NCI-H510A (cell line): ENCODE data around the gene FJX1.
A peak's percentile ranks its signal among the peaks of the same experiment; 100 is the strongest.
"Not testable (repeated sequence)": the region's sequence is repeated elsewhere in the genome, so short reads cannot be mapped to it uniquely, and the experiment has no call there.

ENCODE experiments used
- DNase-seq: peaks from one replicate; lab custom pipeline; 2025; lab: John Stamatoyannopoulos, UW

Gene FJX1

DNA sequence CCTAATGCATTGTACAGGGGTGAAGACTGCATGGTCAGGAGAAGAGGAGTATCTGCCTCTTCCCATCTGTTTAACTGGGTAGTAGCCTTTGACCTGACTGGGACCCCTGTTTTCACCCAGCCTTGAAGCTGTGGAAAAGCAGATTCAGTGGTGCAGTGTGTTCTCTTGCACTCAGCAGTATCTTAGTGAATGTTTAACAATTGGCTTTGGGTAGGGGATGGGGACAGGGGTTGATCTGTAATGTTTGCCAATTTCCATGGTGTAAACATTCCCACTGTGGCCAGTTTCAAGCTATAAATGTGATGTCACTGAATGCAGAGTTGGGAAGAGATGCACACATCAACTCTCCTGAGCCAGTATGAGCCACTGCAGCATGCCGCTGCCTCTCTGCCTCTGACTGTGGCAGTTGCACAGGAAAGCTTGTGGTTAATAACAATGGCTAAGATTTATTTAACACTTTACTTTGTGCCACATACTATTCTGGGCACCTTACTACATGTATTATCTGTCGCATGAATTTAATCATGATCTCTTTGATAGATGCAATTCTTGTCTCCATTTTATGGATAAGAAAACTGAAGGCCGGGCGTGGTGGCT lies 15.7 kb downstream of the FJX1 start:
- DNase-seq = no peak

DNA sequence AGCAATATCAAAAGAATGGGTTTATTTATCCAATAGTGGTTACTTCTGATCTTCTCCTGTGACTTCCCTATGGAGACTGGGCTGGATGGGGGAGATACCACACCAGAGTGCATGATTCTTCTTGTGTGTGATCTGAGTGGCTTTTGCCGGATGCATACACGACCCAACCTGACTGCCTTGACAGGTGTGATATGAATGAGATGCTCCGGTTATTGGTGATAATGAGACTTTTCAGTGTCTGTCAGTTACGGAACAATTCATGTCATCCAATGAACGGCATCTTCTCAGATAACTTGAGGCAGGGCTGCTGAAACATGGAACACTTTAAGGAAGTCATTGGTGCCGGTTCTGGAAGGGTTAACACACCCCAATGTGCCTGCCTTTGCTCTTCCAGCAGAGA lies 17.7 kb downstream of the FJX1 start:
- DNase-seq = no peak

DNA sequence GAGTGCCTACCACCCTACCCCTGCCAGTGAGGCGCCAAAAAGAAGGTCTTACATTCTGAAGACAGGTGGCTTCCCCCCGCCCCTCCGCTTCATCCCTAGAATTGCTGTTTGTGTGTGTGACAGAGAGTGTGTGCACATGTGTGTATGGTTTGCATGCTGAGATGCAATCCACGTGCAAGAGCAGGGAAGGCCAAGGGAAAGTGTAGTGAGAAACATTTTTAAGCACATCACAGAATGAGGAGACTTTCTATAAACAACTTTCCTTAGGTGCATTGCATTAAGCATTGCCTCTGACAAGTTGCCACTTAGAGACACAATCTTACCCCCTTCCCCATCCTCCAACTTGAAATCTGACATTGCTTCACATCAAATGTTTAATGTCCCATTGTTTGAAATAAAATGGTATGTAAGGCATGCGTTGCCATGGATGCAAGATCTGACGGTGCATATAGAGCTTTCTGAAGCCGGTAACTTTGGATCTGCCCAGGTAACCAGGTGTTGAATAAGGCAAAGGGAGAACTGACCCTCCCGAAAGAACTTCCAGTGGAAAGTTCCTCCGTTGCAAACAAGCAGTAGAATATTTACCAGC lies 21.4 kb downstream of the FJX1 start:
- no peak for DNase-seq

DNA sequence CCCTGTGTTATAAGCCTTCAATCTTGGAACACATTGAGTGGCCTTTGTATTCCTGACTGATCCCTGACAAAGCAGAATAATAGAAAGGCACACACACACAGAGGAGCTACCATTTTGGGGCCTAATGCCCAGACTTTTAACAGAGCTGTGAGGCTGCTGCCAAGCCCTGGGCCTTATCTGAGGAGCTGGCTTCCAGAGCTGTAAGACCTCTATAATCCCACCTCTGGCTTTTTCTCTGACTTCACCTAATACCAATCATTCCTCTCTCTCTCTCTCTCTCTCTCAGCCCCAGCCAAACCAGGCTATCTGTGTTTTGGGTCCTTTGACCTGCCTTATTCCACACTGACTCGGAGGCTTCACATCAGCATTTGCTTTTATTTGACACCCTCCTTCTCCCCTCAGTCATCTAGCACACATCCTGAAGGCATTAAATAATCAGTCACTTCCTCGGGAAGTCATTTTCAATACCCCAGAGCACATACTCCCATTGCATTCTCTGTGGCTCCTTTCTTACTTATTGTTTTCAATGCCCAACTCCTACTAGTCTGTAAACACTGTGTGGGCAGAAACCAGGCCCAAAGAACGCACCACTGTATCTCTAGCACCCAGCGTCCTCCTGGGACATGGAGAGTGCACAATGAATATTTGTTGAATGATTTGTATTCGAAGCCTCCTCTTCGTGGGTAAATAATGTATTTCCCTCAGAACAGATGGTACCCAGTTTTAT lies 23.1 kb downstream of the FJX1 start:
- DNase-seq = no peak

DNA sequence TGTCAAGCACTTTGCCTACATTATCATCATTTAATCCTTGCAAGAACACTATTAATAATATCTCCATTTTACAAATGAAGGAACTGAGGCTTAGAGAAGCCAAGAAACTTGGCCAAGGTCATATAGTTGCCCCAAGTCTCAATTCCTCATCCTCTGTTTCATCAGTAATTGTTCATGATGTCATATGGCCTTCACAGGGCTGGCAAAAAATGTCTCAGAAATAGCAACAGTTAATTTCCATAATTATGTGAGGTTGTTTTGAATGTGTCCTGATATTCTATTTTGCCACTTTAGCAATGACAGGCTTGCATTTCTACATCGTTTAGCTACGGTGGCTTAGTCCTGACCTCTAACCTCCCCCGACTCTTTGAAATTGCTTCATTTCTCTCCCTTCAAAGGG lies 23.7 kb downstream of the FJX1 start:
- no peak for DNase-seq

DNA sequence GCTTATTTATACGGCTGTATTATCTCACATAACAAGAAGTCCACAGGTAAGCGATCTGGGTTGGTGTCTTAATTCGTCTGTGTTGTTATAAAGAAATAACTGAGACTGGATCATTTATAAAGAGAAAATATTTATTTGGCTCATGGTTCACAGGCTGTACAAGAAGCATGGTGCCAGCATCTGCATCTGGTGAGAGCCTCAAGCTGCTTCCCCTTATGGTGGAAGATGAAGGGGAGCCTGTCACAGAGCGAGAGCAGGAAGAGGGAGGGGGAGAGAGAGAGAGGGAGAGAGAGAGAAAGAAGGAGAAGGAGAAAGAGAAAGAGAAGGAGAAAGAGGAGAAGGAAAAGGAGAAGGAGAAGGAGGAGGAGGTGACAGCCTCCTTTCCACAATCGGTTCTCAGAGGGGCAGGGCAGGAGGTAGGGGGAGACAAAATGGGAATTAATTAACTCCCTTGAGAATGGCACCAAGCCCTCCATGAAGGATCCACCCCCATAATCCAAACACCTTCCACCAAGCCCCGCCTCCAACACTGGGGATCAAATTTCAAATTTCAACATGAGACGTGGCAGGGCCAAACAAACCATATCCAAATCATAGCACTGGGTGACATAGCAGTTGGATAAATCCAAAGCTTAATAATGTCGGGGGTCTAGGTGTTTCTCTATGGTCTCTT lies 29.3 kb downstream of the FJX1 start:
- no peak for DNase-seq

DNA sequence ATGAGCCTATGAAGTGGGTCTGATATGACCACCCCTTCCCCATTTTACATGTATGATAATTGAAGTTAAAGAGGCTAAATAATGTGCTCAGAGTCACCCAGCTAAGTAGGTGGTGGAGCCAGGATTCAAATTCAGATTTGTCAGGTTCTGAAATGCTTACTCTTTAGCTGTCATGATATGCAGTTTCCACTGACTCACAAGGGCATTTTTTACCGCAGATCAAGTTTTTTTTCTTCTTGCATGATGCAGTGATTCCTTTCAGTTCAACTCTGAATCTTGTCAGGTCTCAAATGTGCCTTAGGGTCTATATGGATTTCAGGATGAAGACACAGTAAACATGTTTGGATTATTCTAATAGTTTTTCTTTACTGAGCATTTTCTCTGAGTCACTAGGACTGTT lies 31.7 kb downstream of the FJX1 start:
- DNase-seq = no peak

DNA sequence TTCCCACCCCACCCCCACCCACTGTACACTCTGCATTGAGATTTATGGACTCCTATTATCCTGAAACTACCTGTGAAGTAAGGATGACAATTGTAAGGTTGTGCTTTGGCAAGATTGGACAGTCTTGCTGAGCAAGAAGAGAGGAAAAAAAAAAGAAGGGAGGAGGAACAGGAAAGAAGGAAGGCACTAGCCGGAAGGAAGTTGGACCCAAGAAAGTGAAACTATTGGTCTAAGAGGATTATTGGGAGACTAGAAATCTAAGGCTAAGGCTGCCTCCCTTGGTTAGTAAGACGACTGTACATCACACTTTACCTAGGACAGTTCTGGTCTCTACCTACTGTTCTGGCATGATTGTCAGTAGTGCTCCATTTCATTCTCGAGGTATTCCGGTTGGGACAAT lies 32.2 kb downstream of the FJX1 start:
- DNase-seq = no peak

DNA sequence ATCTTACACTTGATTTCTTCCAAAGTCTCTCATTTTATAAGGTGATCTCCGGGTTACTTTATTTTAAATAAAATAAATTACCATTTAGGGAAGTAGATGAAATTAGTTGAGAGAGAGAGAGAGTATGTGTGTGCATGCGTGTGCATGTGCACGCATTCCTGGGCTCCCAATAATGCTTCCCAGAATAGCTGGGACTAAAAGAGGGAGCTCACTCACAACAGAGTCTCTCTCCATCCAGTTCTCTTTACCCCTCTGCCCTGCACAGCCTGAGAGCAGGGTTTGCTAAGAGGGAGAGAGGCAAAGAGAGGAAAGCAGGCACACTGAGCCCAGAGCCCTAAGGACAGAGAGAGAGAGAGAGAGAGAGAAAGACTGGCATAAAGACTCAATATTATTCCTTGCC lies 33.0 kb downstream of the FJX1 start:
- no peak for DNase-seq

DNA sequence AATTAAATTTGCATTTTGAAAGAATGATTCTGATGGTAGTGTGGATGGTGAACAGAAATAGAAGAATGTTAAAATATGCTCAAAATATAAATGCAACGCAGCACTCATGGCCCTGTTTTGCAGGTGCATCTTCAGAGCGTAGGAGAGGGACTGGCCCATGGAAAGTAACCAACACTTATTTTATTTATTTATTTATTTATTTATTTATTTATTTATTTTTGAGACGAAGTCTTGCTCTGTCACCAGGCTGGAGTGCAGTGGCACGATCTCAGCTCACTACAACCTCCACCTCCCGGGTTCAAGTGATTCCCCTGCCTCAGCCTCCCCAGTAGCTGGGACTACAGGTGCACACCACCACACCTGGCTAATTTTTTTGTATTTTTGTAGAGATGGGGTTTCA lies 34.5 kb downstream of the FJX1 start:
- DNase-seq = not testable (repeated sequence)

DNA sequence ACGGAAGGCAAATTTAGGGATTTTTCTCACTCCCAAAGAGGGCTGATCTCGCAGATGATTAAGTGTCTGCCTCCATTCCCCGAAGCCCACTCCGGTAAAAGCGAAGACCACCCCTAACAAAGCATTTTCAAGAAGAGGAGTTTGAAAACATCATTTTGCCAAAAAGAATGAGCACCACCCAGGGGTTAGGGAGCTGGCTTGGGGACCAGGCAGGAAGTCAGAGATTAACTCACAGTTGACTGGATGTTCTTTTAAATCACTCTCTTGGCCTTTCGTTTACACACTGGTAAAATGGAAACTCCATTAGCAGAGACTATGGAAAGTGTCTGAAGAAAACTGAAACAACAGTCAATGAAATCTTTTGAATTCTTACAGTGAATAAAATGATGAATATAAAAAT lies 36.5 kb downstream of the FJX1 start:
- no peak for DNase-seq

DNA sequence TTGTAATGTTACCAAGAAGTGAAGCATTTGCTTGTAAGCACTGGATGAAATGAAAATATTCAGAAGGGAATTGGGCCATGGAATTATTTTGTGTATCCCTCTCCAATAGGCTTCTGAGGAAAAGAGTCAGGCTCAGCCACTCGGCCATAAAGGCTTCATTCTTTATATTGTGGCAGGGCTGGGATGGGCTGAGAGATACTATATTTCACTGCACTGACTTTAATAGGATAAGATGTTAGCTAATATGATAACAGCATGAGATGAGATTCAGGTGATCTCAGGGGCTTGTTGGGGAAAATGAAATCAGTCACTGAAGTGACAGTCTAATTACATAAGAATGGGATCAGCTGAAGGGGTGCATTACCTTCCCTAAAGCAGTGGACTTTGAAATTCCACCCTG lies 37.0 kb downstream of the FJX1 start:
- no peak for DNase-seq

DNA sequence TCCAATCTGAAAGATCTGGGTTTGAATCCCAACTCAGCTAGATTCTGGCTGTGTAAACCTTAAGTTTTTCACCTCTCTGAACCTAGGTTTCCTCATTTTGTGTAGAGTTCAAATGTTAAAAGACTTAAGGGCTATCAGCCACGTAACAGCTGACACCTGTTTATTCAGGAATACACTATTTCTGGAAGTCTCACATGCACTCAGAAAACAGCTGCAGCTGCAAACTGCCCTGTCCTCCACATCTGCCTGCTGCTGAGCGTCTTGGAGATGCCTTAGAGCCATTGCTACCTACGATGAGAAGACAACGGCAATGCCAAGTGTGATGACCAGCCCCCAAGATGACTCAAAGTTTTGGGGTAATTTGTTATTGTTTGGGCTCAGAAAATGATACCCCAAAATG lies 37.6 kb downstream of the FJX1 start:
- no peak for DNase-seq

DNA sequence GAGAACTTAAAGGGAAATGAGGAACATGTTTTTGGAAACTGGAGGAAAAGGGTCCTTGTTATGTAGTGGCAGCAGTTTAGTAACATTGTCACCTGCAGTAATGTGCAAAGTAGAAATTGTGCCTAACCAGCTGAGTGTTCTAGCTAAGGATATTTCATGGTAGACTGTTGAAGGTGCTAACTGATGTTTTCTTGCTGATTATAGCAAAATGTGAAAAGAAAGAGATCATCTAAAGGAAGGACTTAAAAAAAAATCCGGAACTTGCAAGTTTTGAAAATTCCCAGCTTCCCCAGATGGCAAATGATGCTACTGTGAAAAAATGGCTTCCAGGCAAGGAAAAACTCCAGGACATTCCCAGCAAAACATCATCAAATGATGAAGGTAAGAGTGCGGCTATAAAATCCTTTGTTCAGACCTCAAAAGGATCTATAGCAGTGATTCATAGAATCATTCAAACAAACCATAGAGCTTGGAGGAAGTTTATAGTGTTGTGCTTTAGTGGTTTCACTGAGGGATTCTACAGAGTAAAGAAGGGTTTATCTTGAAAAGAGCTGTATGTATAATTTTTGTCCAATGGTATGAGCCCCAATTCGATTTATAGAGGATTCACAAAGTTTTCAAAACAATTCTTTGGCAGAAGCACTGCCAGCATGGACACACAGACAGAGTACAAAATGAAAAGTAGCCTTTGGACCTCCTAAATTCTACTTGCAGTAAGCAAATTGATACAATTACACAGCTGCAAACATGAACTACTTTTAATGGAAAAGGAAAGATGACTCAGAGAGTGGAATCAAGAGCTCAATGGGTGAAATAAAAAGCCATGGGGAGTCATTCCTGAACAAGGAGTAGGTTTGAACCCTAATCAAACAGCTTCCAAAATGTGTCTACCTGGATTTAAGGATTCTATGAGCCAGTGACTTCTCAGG lies 40.0 kb downstream of the FJX1 start:
- DNase-seq = no peak

DNA sequence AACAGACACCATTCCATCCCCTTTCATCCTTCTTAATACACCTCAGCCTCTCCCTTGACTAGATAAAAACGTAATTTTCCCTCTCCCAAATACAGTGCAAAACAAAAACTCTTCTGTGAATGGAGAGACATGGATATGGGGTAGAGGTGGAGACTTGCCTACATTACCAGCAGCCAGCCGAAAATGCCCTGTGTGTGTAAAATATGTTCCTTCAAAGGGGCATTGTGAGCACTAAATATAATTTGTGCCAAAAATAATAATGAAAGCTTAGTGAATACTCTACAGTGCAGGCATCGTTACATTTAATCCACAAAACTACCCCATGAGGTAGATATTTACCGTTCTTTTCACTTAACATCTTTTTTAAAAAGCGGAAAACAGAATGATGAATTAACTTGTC lies 43.3 kb downstream of the FJX1 start:
- no peak for DNase-seq

DNA sequence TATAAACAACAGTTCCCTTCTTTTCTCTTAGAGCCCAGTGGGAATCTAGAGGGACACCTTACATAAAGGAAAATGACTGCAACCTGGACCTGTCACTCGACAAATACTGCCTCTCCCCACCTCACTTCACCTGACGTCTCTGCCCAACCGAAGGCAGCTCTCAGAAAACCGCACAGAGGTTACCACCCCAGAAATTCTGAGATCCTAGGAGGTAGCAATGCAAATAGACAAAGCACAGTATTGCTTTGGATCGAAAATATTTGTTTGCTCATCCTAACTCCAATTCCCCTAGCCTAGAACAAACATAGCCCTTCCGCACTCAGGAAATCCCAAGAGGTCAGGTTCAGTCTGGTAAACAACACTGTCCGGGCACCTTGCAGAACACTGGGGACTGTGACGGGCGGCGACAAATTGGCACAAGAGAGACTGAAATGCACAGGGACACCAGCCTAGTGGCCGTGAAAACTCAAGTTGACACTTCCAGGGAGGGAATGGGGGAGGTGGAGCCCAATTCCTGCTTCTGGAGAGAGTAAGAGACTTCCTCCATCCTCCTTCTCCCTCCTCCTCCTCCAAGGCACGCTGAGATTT lies 43.9 kb downstream of the FJX1 start:
- DNase-seq = no peak

DNA sequence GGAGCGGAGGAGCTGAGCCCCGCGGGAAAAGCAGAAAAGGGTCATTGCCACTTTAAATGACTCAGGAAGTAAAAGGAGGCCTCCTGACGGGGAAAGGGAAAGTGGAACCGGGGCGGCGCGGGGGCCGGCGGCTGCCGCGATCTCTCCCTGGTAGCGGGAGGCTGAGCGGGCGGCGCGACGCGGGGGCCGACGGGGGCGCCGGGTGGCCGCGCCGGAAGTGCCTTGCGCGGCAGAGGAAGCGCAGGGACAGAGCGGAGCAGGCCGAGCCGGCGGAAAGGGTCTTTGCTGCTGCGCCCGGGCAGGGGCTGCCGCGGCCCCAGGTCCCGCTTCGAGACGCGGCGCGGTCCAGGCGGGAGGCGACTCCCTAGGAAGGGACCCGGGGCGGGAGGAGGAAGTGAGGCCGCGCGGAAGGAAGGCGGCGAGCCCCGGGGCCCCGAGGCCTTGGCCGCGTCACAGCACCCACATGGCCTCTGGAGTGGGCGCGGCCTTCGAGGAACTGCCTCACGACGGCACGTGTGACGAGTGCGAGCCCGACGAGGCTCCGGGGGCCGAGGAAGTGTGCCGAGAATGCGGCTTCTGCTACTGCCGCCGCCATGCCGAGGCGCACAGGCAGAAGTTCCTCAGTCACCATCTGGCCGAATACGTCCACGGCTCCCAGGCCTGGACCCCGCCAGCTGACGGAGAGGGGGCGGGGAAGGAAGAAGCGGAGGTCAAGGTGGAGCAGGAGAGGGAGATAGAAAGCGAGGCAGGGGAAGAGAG lies 44.6 kb downstream of the FJX1 start, which contains the start of gene TRIM44:
Gene TRIM44, plus strand, starts transcription at position 127 of the 759 bp plus-strand sequence. Its CDS starts 337 bp downstream, at position 464.
- peak; percentile 67 for DNase-seq

DNA sequence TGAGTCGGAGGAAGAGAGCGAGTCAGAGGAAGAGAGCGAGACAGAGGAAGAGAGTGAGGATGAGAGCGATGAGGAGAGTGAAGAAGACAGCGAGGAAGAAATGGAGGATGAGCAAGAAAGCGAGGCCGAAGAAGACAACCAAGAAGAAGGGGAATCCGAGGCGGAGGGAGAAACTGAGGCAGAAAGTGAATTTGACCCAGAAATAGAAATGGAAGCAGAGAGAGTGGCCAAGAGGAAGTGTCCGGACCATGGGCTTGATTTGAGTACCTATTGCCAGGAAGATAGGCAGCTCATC lies 45.1 kb downstream of the FJX1 start:
- DNase-seq = no peak

DNA sequence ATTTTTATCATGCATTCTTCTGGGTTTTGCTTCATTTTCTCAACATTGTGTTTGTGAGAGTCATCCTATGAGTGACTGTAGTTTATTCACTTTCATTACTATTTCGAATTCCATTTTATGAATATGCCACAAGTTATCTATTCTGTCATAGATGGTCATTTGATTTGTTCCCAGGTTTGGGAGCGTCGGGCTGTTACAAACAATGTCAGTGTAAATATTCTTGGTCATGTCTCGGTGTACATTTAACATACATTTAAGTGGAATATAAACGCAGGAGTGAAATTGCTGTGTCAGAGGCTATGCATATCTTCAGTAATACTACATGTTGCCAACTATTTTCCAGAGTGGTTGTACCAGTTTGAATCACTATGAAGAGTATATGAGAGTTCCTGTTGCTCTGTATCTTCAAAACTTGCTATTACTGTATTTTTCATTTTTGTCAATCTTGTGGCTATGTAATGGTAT lies 46.7 kb downstream of the FJX1 start:
- no peak for DNase-seq

DNA sequence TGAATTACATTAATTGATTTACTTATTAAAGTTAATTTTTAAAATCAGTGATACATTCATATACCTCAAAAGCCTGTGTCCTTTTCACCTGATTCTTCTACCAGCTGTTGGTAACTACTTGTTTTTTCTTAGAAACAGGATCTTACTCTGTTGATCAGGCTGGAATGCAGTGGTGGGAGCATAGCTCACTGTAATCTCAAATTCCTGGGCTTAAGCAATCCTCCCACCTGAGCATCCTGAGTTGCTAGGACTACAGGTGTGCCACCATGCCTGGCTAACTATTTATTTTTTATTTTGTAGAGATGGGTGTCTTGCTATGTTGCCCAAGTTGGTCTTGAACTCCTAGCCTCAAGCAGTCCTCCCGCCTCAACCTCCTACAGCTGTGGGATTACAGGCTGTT lies 49.0 kb downstream of the FJX1 start:
- DNase-seq = no peak

DNA sequence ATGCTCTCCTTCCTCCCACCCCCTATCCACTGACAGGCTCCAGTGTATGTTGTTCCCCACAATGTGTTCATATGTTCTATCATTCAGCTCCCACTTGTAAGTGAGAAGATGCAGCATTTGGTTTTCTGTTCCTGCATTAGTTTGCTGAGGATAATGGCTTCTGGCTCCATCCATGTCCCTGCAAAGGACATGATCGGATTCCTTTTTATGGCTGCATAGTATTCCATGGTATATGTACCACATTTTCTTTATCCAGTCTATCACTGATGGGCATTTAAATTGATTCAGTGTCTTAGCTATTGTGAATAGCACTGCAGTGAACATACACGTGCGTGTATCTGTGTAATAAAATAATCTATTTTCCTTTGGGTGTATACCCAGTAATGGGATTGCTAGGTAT lies 50.1 kb downstream of the FJX1 start:
- DNase-seq = not testable (repeated sequence)
